ENCODE results near the gene CUTA. TPM values are rescaled to one million over a fixed set of nuclear protein-coding genes. Genes with fewer than 3 reads are reported as not detected.

The CUTA gene
- total RNA-seq, 1 donor from 2014 or later = 73.2 TPM

DNA sequence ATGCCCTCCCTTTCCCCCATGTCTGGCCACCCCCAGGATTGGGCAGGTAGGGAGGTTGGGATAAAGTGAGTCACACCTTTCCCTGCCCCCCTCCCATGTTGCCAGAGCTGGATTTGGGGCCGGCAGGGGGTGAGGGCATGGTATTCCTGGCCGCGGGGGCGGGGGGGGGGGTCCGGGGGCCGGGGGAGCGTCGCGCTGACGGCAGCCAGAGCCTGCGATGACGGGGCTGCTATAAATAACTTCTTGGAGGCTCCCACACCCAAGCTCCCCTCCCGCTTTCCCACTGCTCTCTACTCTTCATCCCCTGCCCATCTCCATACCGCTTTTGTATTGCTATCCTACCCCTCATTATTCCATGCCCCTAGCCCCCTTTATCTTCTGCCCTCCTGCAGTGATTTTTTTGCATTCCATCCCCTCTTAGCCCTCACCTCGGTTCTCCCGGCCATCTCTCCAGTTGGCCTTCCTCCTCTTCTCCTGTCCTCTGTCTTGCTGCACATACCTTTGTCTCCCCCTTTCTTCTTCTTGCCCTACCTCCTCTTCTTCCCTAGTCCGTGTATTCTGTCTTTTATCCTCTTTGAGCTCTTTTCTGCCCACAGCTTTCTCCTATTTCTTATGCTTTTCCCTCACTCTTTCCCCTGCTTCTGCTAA, 15.8 kb upstream of the CUTA start:
- intact Hi-C loops (cut with DNase I) = no loop called here
- DNase-seq (ENCODE audit: extremely low spot score in 2 of 2) = no peak
- Histone ChIP-seq H3K27ac (peak overlapping the region; percentile 62), H3K4me1 (peaks cover 48% of the 10 kb centered on the region), H3K27me3 (no peaks in the 10 kb centered on the region), H3K36me3 (peaks cover 0 to 33% of the 10 kb centered on the region in 2 donors), H3K4me3 (no peak overlapping the region), H3K9me3 (no peaks in the 10 kb centered on the region)
- TF ChIP-seq POLR2A (IDR thresholded peaks at IDR 0.05) = no peak
- TF ChIP-seq, protein P1, sequence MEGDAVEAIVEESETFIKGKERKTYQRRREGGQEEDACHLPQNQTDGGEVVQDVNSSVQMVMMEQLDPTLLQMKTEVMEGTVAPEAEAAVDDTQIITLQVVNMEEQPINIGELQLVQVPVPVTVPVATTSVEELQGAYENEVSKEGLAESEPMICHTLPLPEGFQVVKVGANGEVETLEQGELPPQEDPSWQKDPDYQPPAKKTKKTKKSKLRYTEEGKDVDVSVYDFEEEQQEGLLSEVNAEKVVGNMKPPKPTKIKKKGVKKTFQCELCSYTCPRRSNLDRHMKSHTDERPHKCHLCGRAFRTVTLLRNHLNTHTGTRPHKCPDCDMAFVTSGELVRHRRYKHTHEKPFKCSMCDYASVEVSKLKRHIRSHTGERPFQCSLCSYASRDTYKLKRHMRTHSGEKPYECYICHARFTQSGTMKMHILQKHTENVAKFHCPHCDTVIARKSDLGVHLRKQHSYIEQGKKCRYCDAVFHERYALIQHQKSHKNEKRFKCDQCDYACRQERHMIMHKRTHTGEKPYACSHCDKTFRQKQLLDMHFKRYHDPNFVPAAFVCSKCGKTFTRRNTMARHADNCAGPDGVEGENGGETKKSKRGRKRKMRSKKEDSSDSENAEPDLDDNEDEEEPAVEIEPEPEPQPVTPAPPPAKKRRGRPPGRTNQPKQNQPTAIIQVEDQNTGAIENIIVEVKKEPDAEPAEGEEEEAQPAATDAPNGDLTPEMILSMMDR (IDR thresholded peaks at IDR 0.05) = no peak
- no peak for TF ChIP-seq POLR2AphosphoS5 (IDR thresholded peaks at IDR 0.05; ENCODE audit: insufficient read depth in 1 of 2, low read depth in 1 of 2)

DNA sequence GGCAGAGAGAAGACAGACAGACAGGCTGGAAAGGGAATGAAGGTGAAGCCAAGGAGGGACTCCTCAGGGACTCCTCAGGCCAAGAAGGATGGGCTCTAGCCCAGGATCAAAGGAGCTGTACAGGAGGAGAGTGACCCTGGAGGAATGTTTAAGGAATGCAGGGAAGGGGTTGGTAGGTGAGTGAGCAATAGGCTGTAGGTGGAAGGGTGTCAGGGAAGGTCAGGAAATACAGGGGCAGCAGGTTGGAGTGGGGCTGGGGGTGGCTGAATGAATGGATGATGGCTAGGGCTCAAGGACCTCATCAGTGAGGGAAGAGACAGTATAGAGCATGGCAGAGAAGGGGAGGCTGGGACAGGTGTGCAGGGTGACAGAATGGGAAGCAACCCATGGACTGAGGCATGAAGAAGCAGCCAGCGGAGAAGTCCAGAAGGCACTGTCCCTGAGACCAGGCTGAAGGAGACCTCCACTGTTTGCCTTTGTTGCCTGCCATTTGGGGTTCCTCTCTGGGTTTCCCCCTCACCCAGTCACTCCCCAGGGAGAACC, 15.2 kb upstream of the CUTA start:
- Histone ChIP-seq H3K36me3 (peaks cover 0 to 27% of the 10 kb centered on the region in 2 donors), H3K27ac (peak overlapping the region; percentile 62), H3K27me3 (no peaks in the 10 kb centered on the region), H3K9me3 (no peaks in the 10 kb centered on the region), H3K4me3 (no peak overlapping the region), H3K4me1 (peaks cover 53% of the 10 kb centered on the region)
- no peak for TF ChIP-seq POLR2A (IDR thresholded peaks at IDR 0.05)
- TF ChIP-seq, protein P1 (IDR thresholded peaks at IDR 0.05) = no peak
- no peak for TF ChIP-seq POLR2AphosphoS5 (IDR thresholded peaks at IDR 0.05; ENCODE audit: insufficient read depth in 1 of 2, low read depth in 1 of 2)
- intact Hi-C loops (cut with DNase I) = no loop called here
- DNase-seq (ENCODE audit: extremely low spot score in 2 of 2) = no peak

DNA sequence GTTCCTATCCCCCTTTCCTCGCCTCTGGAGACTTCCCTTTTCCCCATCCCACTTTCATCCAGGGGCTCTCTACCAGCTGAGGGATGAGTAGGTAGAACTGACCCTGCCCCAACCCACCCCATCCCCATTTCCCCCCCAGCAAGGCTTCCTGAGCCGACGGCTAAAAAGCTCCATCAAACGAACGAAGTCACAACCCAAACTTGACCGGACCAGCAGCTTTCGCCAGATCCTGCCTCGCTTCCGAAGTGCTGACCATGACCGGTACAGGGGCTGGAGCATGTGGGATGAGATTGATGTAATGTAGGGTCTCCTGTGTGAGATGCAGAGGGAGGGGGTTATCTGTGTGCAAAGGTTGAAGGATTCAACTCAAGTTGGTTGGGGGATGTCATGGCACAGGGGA, 14.6 kb upstream of the CUTA start:
- H3K4me3 ChIP-seq = no peak overlapping the region
- H3K27ac ChIP-seq = peak overlapping the region; percentile 62
- H3K4me1 ChIP-seq = peaks cover 53% of the 10 kb centered on the region
- H3K36me3 ChIP-seq = peaks cover 0 to 22% of the 10 kb centered on the region in 2 donors
- H3K9me3 ChIP-seq = no peaks in the 10 kb centered on the region
- no peak for DNase-seq (ENCODE audit: extremely low spot score in 2 of 2)
- TF ChIP-seq POLR2AphosphoS5 (IDR thresholded peaks at IDR 0.05; ENCODE audit: insufficient read depth in 1 of 2, low read depth in 1 of 2) (no peak), POLR2A (IDR thresholded peaks at IDR 0.05) (no peak)
- TF ChIP-seq, protein P1 (IDR thresholded peaks at IDR 0.05) = no peak
- no peaks in the 10 kb centered on the region for H3K27me3 ChIP-seq
- intact Hi-C loops (cut with DNase I) = no loop called here

DNA sequence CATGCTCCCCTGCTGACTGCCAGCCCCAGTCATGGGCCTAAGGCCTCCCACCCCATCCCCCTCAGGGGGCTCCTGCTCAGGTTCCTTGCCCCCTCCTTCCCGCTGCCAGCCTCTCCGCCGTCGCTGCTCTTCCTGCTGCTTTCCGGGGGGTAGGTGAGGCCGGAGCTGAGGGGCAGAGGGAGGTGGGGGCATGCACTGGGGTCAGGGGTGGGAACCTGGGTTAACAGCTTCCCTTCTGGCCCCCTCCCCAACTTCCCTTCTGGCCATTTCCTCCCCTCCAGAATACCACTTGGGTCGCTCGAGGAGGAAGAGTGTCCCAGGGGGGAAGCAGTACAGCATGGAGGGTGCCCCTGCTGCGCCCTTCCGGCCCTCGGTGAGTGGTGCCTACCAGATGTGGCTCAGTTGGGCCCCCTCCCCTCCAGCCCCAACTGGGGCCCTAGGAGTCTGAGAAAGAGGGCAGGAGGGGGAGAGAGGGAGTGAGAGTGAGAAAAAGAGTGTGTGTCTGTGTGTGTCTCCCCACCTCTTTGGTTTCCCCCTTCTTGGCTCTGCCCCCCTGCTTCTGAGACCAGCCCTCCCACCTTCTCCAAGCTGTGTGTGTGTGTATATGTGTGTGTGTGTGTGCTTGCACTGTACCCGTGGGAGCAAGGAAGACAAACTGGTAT, 14.1 kb upstream of the CUTA start:
- TF ChIP-seq POLR2A (IDR thresholded peaks at IDR 0.05) (no peak), POLR2AphosphoS5 (IDR thresholded peaks at IDR 0.05; ENCODE audit: insufficient read depth in 1 of 2, low read depth in 1 of 2) (no peak)
- TF ChIP-seq, protein P1 (IDR thresholded peaks at IDR 0.05) = no peak
- H3K36me3 ChIP-seq = peaks cover 0 to 16% of the 10 kb centered on the region in 2 donors
- H3K4me1 ChIP-seq = peaks cover 58% of the 10 kb centered on the region
- peak overlapping the region; percentile 37 for H3K27ac ChIP-seq
- H3K9me3 ChIP-seq = no peaks in the 10 kb centered on the region
- peak overlapping the region in 1 of 2 donors; percentile 0 for H3K4me3 ChIP-seq
- DNase-seq (ENCODE audit: extremely low spot score in 2 of 2) = no peak
- intact Hi-C loops (cut with DNase I) = no loop called here
- H3K27me3 ChIP-seq = no peaks in the 10 kb centered on the region
